GM19468 (cell line): ENCODE measurements around the gene DIO3.

Source experiments
- ATAC-seq: cut with Tn5 transposase; IDR thresholded peaks from one replicate; pipeline ENCODE4 v1.9.1; 2021; ENCODE audit warnings: mild to moderate bottlenecking, moderate library complexity, moderate number of reproducible peaks; ENCODE audit not compliant: unreplicated experiment; ENCODE audit errors: extremely low read depth

DIO3 gene

GRCh38 chr14:101561145-101561896, at the start of gene DIO3:
Gene DIO3, plus strand, starts transcription at chr14:101561495.
- no peak for ATAC-seq

GRCh38 chr14:101511620-101512375, 49.5 kb upstream of the DIO3 start:
- no peak for ATAC-seq

- no peak for ATAC-seq
Observed at GRCh38 chr14:101512376-101512695, 49.0 kb upstream of the DIO3 start.

- ATAC-seq, result no peak
Observed at GRCh38 chr14:101514136-101514535, 47.2 kb upstream of the DIO3 start.

- no peak for ATAC-seq
Observed at GRCh38 chr14:101516401-101516800, 44.9 kb upstream of the DIO3 start.

GRCh38 chr14:101518611-101519473, 42.5 kb upstream of the DIO3 start:
- ATAC-seq, result no peak

GRCh38 chr14:101520621-101521472, 40.4 kb upstream of the DIO3 start:
- ATAC-seq, result no peak

GRCh38 chr14:101521473-101521915, 39.8 kb upstream of the DIO3 start:
- ATAC-seq, result no peak

- ATAC-seq, result no peak
Observed at GRCh38 chr14:101521978-101522377, 39.3 kb upstream of the DIO3 start.

- no peak for ATAC-seq
Observed at GRCh38 chr14:101525640-101526527, 35.4 kb upstream of the DIO3 start.

- ATAC-seq, result no peak
Observed at GRCh38 chr14:101527987-101528386, 33.3 kb upstream of the DIO3 start.

GRCh38 chr14:101529079-101529478, 32.2 kb upstream of the DIO3 start:
- no peak for ATAC-seq

GRCh38 chr14:101534198-101534597, 27.1 kb upstream of the DIO3 start:
- no peak for ATAC-seq

GRCh38 chr14:101535232-101535631, 26.1 kb upstream of the DIO3 start:
- no peak for ATAC-seq

GRCh38 chr14:101535701-101536207, 25.5 kb upstream of the DIO3 start:
- ATAC-seq, result no peak

- no peak for ATAC-seq
Observed at GRCh38 chr14:101537286-101537685, 24.0 kb upstream of the DIO3 start.

GRCh38 chr14:101538878-101539277, 22.4 kb upstream of the DIO3 start:
- ATAC-seq, result no peak

- no peak for ATAC-seq
Observed at GRCh38 chr14:101539880-101540279, 21.4 kb upstream of the DIO3 start.
